Measurements from ENCODE around the gene THAP4. TPM values are rescaled to one million over a fixed set of nuclear protein-coding genes. Genes with fewer than 3 reads are reported as not detected.

THAP4 gene
- total RNA-seq, 1 donor from 2014 or later: 46.0 TPM

GRCh38 chr2:241595600-241596140, 41.3 kb downstream of the THAP4 start:
- Histone ChIP-seq H3K4me3 (ENCODE audit: insufficient read depth, low read depth, low read length) (no peak overlapping the region), H3K4me1 (ENCODE audit: insufficient read depth, low read length) (no peaks in the 10 kb centered on the region), H3K27me3 (ENCODE audit: insufficient read depth, low read length) (no peaks in the 10 kb centered on the region), H3K27ac (ENCODE audit: low read depth, low read length) (no peak overlapping the region), H3K36me3 (ENCODE audit: insufficient read depth, low read length) (peaks cover 8% of the 10 kb centered on the region), H3K9me3 (ENCODE audit: insufficient read depth, low read depth, low read length) (no peaks in the 10 kb centered on the region), H3K4me2 (ENCODE audit: low read length) (no peak overlapping the region), H3K9ac (ENCODE audit: low read length) (no peak overlapping the region), H2AFZ (ENCODE audit: low read depth, low read length) (no peak overlapping the region), H3K79me2 (ENCODE audit: insufficient read depth, low read length) (no peaks in the 10 kb centered on the region), H4K20me1 (ENCODE audit: insufficient read depth, low read length) (peaks cover 19% of the 10 kb centered on the region)
- no peaks in the 10 kb centered on the region for H3K9me3 Mint-ChIP-seq (ENCODE audit: unreplicated experiment)
- no peak overlapping the region for H3K4me3 Mint-ChIP-seq (ENCODE audit: unreplicated experiment)
- no peak overlapping the region for H3K27ac Mint-ChIP-seq (ENCODE audit: unreplicated experiment)
- DNase-seq (ENCODE audit: low read depth): no peak
- no peaks in the 10 kb centered on the region for H3K27me3 Mint-ChIP-seq (ENCODE audit: low read depth, unreplicated experiment)
- no peak for FAIRE-seq
- no peak for TF ChIP-seq CTCF (IDR thresholded peaks at IDR 0.05; ENCODE audit: insufficient read depth, low read depth, low read length)
- no peak for TF ChIP-seq EZH2 (IDR thresholded peaks at IDR 0.05; ENCODE audit: insufficient read depth, low read length)
- no peaks in the 10 kb centered on the region for H3K4me1 Mint-ChIP-seq (ENCODE audit: low read depth, unreplicated experiment)
- peaks cover 14% of the 10 kb centered on the region for H3K36me3 Mint-ChIP-seq (ENCODE audit: low read depth, unreplicated experiment)

- no peak for DNase-seq (ENCODE audit: low read depth)
- no peak for TF ChIP-seq EZH2 (IDR thresholded peaks at IDR 0.05; ENCODE audit: insufficient read depth, low read length)
- no peak for TF ChIP-seq CTCF (IDR thresholded peaks at IDR 0.05; ENCODE audit: insufficient read depth, low read depth, low read length)
- H3K4me3 ChIP-seq (ENCODE audit: insufficient read depth, low read depth, low read length): no peak overlapping the region
- Mint-ChIP-seq H3K9me3 (ENCODE audit: unreplicated experiment) (peaks cover 11% of the 10 kb centered on the region), H3K4me3 (ENCODE audit: unreplicated experiment) (no peak overlapping the region), H3K4me1 (ENCODE audit: low read depth, unreplicated experiment) (no peaks in the 10 kb centered on the region), H3K36me3 (ENCODE audit: low read depth, unreplicated experiment) (peaks cover 7% of the 10 kb centered on the region), H3K27me3 (ENCODE audit: low read depth, unreplicated experiment) (no peaks in the 10 kb centered on the region), H3K27ac (ENCODE audit: unreplicated experiment) (no peak overlapping the region)
- FAIRE-seq: no peak
- no peaks in the 10 kb centered on the region for H3K4me1 ChIP-seq (ENCODE audit: insufficient read depth, low read length)
- H4K20me1 ChIP-seq (ENCODE audit: insufficient read depth, low read length): peaks cover 19% of the 10 kb centered on the region
- H2AFZ ChIP-seq (ENCODE audit: low read depth, low read length): no peak overlapping the region
- H3K9me3 ChIP-seq (ENCODE audit: insufficient read depth, low read depth, low read length): no peaks in the 10 kb centered on the region
- no peak overlapping the region for H3K4me2 ChIP-seq (ENCODE audit: low read length)
- H3K9ac ChIP-seq (ENCODE audit: low read length): no peak overlapping the region
- H3K36me3 ChIP-seq (ENCODE audit: insufficient read depth, low read length): peaks cover 5% of the 10 kb centered on the region
- no peaks in the 10 kb centered on the region for H3K27me3 ChIP-seq (ENCODE audit: insufficient read depth, low read length)
- no peak overlapping the region for H3K27ac ChIP-seq (ENCODE audit: low read depth, low read length)
- no peaks in the 10 kb centered on the region for H3K79me2 ChIP-seq (ENCODE audit: insufficient read depth, low read length)
These were observed 43.7 kb downstream of the THAP4 start for GRCh38 chr2:241593271-241593670.

GRCh38 chr2:241592126-241592845, 44.7 kb downstream of the THAP4 start:
- FAIRE-seq (no peak), DNase-seq (ENCODE audit: low read depth) (no peak)
- Histone ChIP-seq H3K36me3 (ENCODE audit: insufficient read depth, low read length) (peaks cover 3% of the 10 kb centered on the region), H3K4me3 (ENCODE audit: insufficient read depth, low read depth, low read length) (no peak overlapping the region), H3K4me1 (ENCODE audit: insufficient read depth, low read length) (no peaks in the 10 kb centered on the region), H3K9ac (ENCODE audit: low read length) (no peak overlapping the region), H3K27me3 (ENCODE audit: insufficient read depth, low read length) (no peaks in the 10 kb centered on the region), H3K9me3 (ENCODE audit: insufficient read depth, low read depth, low read length) (peaks cover under 1% of the 10 kb centered on the region), H3K79me2 (ENCODE audit: insufficient read depth, low read length) (no peaks in the 10 kb centered on the region), H4K20me1 (ENCODE audit: insufficient read depth, low read length) (peaks cover 15% of the 10 kb centered on the region), H3K27ac (ENCODE audit: low read depth, low read length) (no peak overlapping the region), H3K4me2 (ENCODE audit: low read length) (no peak overlapping the region), H2AFZ (ENCODE audit: low read depth, low read length) (no peak overlapping the region)
- H3K9me3 Mint-ChIP-seq (ENCODE audit: unreplicated experiment): peaks cover 16% of the 10 kb centered on the region
- peaks cover 11% of the 10 kb centered on the region for H3K36me3 Mint-ChIP-seq (ENCODE audit: low read depth, unreplicated experiment)
- no peak overlapping the region for H3K4me3 Mint-ChIP-seq (ENCODE audit: unreplicated experiment)
- H3K27me3 Mint-ChIP-seq (ENCODE audit: low read depth, unreplicated experiment): no peaks in the 10 kb centered on the region
- no peaks in the 10 kb centered on the region for H3K4me1 Mint-ChIP-seq (ENCODE audit: low read depth, unreplicated experiment)
- TF ChIP-seq EZH2 (IDR thresholded peaks at IDR 0.05; ENCODE audit: insufficient read depth, low read length): no peak
- TF ChIP-seq CTCF (IDR thresholded peaks at IDR 0.05; ENCODE audit: insufficient read depth, low read depth, low read length): no peak
- H3K27ac Mint-ChIP-seq (ENCODE audit: unreplicated experiment): no peak overlapping the region
